Stomach (tissue), 9 donors: ENCODE measurements around the gene RAPGEFL1. TPM values are rescaled to one million over a fixed set of nuclear protein-coding genes. Genes with fewer than 3 reads are reported as not detected.
"Not testable (repeated sequence)": the region's sequence is repeated elsewhere in the genome, so short reads cannot be mapped to it uniquely, and the experiment has no call there.

ENCODE experiments used
- DNase-seq, 2 donors: peaks; one replicate each; pipeline versions ENCODE4 v3.0.0 to v3.0.0-alpha.2; 2013 to 2019
- H3K27ac ChIP-seq, 5 donors: fragments of 200-600 bp in 4 of 5; sonication (generic) in 4 of 5; one replicate each; pipeline ENCODE4 v1.5.1; 2013 to 2019; ENCODE audit warnings: mild to moderate bottlenecking in 1 of 5, moderate library complexity in 1 of 5
- H3K27me3 ChIP-seq, 3 donors: fragments of 200-600 bp; sonication (generic); one replicate each; pipeline ENCODE4 v1.5.1; 2017 to 2019; ENCODE audit warnings: mixed run types in 1 of 3
- H3K36me3 ChIP-seq, 4 donors: fragments of 200-600 bp; sonication (generic); 1 replicate in 3 of 4; 2 replicates in 1 of 4; pipeline ENCODE4 v1.5.1; 2016 to 2019
- H3K4me1 ChIP-seq, 4 donors: fragments of 200-600 bp; sonication (generic); one replicate each; pipeline ENCODE4 v1.5.1; 2016 to 2019
- H3K4me3 ChIP-seq, 4 donors: fragments of 200-600 bp; sonication (generic) in 3 of 4; one replicate each; pipeline ENCODE4 v1.5.1; 2016 to 2019; ENCODE audit warnings: mild to moderate bottlenecking in 1 of 4
- H3K9me3 ChIP-seq, 4 donors: fragments of 200-600 bp; sonication (generic); one replicate each; pipeline ENCODE4 v1.5.1; 2016 to 2019
- CTCF ChIP-seq, 7 experiments: fragments of 450-650 bp in 4 of 7; fragments of 200-600 bp in 3 of 7; sonication (generic) in 3 of 7; IDR thresholded peaks; one replicate each; pipeline ENCODE4 v1.5.1; 2016 to 2019; ENCODE audit warnings: antibody characterized with exemption in 7 of 7, control low read depth in 2 of 7, mild to moderate bottlenecking in 1 of 7
- EP300 ChIP-seq: sonication (generic); formaldehyde crosslinking; IDR thresholded peaks from one replicate; pipeline ENCODE4 v1.6.1; 2017; ENCODE audit warnings: antibody characterized with exemption
- POLR2A ChIP-seq, 4 donors: fragments of 450-650 bp; IDR thresholded peaks; one replicate each; pipeline ENCODE4 v1.6.1; 2016; ENCODE audit warnings: antibody characterized with exemption in 4 of 4, control low read depth in 2 of 4, mild to moderate bottlenecking in 1 of 4, moderate library complexity in 1 of 4
- POLR2AphosphoS5 ChIP-seq, 3 donors: sonication (generic); formaldehyde crosslinking; IDR thresholded peaks; one replicate each; pipeline ENCODE4 v1.6.1; 2016; ENCODE audit warnings: antibody characterized with exemption in 3 of 3
- whole genome bisulfite sequencing, 5 donors: extraction: QIAGEN DNeasy Blood & Tissue Kit in 3 of 5; methylation state at CpG; one replicate each; pipeline versions ENCODE4 v1.1.5 to v1.1.7; 2013 to 2018; 5-methylcytosine and 5-hydroxymethylcytosine counted together
- intact Hi-C: fragments of 100-400 bp; cut with DNase I; formaldehyde crosslinking; loops from one replicate; pipeline ENCODE4 v1.15.1; 2023; ENCODE audit warnings: low total_unique reads
- polyA plus RNA-seq, 3 donors: library from polyadenylated mRNA; stranded (reverse); fragments of 200-250 nt; gene quantifications; one replicate each; pipeline ENCODE4 v1.2.3, GENCODE V29; 2013
- total RNA-seq, 5 donors: library from RNA; depleted of rRNA; stranded (reverse); fragments of >200 nt; gene quantifications; one replicate each; pipeline versions ENCODE4 v1.1.0 to v1.2.3, GENCODE V29; 2014 to 2016
- donor health status: healthy with polysubstance abuse.
- donor health status: Bipolar disorder and iron deficiency.
- donor health status: healthy.

RAPGEFL1 gene
- total and polyA plus RNA-seq, 8 donors: 5.2 to 294 (median 24.6) TPM

DNA sequence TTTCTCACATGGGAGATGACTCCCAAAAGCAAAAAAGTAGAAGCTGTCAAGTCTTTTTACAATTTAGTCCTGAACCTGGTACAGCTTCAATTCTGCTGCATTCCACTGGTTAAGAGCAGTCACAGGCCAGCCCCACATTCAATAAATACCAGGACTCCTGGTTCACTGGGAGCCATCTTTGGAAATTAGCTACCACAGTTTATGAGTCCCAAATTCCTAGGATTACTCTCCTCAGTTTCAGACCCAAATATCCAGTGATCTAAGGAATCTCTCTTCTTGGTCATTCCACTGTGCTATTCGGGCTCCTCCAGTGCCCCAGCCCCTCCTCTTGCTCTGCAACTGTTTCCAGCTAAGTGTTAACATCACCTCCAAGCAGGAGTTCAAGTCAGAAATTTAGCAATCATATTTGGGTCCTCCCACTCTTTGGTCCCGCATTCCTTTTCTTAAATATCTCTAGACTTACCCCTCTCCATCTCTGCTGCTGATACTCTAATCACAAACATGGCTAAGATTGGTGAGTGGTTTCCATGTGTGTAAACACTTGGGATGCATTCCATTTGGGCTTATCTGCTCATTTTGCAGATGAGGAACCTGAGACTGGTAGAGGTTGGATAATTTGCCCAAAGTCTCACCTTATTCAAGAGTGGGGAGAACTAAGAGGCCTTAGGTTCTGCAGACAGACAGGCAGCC is 32.3 kb downstream of the RAPGEFL1 start:
- no peak overlapping the region for H3K27ac ChIP-seq
- no peaks in the 10 kb centered on the region for H3K36me3 ChIP-seq
- 46 to 65% (median 59%) methylated on average over 2 of the region's 2 CpGs for WGBS, 5 donors
- intact Hi-C loops: no loop called here
- DNase-seq: no peak
- no peaks in the 10 kb centered on the region for H3K9me3 ChIP-seq
- H3K27me3 ChIP-seq: no peaks in the 10 kb centered on the region
- H3K4me3 ChIP-seq: no peak overlapping the region
- no peaks in the 10 kb centered on the region for H3K4me1 ChIP-seq
- TF ChIP-seq EP300 (no peak), POLR2AphosphoS5 (IDR thresholded peaks at IDR 0.05) (no peak), POLR2A (IDR thresholded peaks at IDR 0.05) (no peak), CTCF (IDR thresholded peaks at IDR 0.05) (no peak)

DNA sequence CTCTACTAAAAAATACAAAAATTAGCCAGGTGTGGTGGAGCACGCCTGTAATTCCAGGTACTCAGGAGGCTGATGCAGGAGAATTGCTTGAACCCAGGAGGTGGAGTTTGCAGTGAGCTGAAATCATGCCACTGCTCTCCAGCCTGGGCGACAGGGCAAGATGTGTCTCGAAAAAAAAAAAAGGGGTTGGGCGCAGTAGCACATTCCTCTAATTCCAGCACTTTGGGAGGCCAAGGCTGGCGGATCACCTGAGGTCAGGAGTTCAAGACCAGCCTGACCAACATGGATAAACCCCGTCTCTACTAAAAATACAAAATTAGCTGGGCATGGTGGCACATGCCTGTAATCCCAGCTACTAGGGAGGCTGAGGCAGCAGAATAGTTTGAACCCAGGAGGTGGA is 36.6 kb downstream of the RAPGEFL1 start:
- DNase-seq, H3K36me3 ChIP-seq, H3K27ac ChIP-seq, H3K4me3 ChIP-seq, H3K27me3 ChIP-seq, H3K9me3 ChIP-seq, H3K4me1 ChIP-seq, intact Hi-C loops: not testable (repeated sequence)
- WGBS, 5 donors: 74 to 83% (median 76%) methylated on average over 6 of the region's 6 CpGs

- Histone ChIP-seq H3K4me1 (peaks cover 0 to 26% (median 17%) of the 10 kb centered on the region in 4 donors), H3K36me3 (no peaks in the 10 kb centered on the region), H3K4me3 (peak overlapping the region; percentile 58 to 82 (median 75)), H3K27me3 (no peaks in the 10 kb centered on the region), H3K27ac (peak overlapping the region; percentile 70 to 96 (median 92)), H3K9me3 (no peaks in the 10 kb centered on the region)
- WGBS, 5 donors: 68 to 83% (median 82%) methylated on average over 7 of the region's 7 CpGs
- no peak for TF ChIP-seq CTCF (IDR thresholded peaks at IDR 0.05)
- TF ChIP-seq POLR2AphosphoS5 (IDR thresholded peaks at IDR 0.05): no peak
- no peak for TF ChIP-seq EP300
- TF ChIP-seq POLR2A (IDR thresholded peaks at IDR 0.05): no peak
- DNase-seq: no peak
- intact Hi-C loops: no loop called here
These were observed 40.9 kb downstream of the RAPGEFL1 start for GRCh38 chr17:40218006-40218739.

GRCh38 chr17:40218740-40219593 is 41.7 kb downstream of the RAPGEFL1 start, which contains the start of gene WIPF2:
Gene WIPF2, plus strand, starts transcription at chr17:40219304. Its CDS starts 37,156 bp downstream, at chr17:40256460.
- Histone ChIP-seq H3K4me3 (peak within 1 kb of the TSS; percentile 58 to 82 (median 75)), H3K27ac (peak within 1 kb of the TSS; percentile 92 to 98 (median 94)), H3K36me3 (no peaks in the 10 kb centered on the region), H3K9me3 (no peaks in the 10 kb centered on the region), H3K27me3 (no peaks in the 10 kb centered on the region), H3K4me1 (peaks cover 3 to 34% (median 24%) of the 10 kb centered on the region in 4 donors)
- WGBS, 5 donors: 0 to 2% (median 1%) methylated on average over 54 to 59 of the region's 59 CpGs
- peak; percentile 98 to 99 for DNase-seq
- peak in 5 of 7 experiments; percentile 55 to 93 (median 78) for TF ChIP-seq CTCF (IDR thresholded peaks at IDR 0.05)
- peak; percentile 78 to 96 (median 81) for TF ChIP-seq POLR2AphosphoS5 (IDR thresholded peaks at IDR 0.05)
- TF ChIP-seq POLR2A (IDR thresholded peaks at IDR 0.05): no peak
- intact Hi-C loops: no loop called here
